GM12801 (cell line): ENCODE data around the gene PSEN1.

Experiments
- CTCF ChIP-seq: IDR thresholded peaks from one replicate; pipeline ENCODE4 v1.5.1; 2011; ENCODE audit warnings: control low read depth; ENCODE audit not compliant: insufficient read length; ENCODE audit errors: extremely low read depth

The PSEN1 gene

GRCh38 chr14:73252491-73253322 lies 116.4 kb downstream of the PSEN1 start:
- no peak for TF ChIP-seq CTCF

DNA sequence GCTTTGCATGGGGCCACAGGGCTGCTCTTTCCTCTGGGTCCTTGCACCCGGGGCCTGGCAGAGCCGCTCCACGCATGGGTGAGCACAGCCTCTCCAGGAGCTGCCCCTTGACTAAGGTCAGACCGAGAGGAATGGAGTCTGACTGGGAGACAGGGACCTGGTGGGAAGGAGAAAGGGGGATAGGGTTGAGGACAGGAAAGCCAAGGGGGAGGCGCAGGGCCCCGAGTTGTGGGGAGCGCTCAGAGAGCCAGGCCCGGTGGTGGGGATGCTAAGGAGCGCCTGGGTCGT lies 117.0 kb downstream of the PSEN1 start:
- TF ChIP-seq CTCF = no peak

DNA sequence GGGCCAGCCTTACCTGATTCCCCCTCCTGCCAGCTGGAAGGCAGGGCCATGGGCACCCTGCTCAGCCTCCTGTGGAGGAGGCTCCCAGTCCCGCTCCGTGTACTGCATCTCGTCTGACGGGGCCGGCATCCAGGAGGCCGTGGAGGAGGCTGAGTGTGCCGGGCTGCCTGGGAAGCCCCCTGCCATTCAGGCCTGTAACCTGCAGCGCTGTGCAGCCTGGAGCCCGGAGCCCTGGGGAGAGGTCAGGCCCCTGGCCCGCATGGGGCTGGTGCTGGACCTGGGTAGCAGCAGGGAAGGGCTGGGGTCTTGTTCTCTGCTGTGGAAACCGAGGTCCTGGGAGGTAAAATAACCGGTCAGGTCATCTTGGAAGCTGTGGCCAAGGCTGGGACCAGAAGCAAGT lies 117.4 kb downstream of the PSEN1 start:
- TF ChIP-seq CTCF = no peak

DNA sequence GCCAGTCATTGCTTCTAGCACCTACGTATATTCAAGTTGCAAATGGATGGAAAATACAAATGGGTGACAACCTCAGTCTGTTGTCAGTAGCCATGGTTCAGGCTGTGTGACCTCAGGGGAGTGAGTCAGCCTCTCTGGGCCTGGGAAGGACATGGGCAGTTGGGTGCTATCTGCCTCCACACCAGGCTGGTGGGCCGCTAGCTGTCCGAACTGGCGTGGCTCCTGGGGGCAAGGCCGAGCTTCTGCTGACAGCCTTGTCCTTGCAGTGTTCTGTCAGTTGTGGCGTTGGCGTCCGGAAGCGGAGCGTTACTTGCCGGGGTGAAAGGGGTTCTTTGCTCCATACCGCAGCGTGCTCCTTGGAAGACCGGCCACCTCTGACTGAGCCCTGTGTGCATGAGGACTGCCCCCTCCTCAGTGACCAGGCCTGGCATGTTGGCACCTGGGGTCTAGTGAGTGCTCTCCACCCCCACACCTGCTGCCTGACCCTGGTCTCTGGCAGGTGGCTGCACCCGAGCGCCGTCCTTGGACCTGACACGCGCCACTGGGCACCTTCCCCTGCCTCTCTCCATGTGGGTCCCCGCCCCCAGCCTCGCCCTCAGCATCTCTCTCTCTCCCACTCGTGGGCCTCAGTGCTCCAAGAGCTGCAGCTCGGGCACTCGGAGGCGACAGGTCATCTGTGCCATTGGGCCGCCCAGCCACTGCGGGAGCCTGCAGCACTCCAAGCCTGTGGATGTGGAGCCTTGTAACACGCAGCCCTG lies 118.1 kb downstream of the PSEN1 start:
- no peak for TF ChIP-seq CTCF

DNA sequence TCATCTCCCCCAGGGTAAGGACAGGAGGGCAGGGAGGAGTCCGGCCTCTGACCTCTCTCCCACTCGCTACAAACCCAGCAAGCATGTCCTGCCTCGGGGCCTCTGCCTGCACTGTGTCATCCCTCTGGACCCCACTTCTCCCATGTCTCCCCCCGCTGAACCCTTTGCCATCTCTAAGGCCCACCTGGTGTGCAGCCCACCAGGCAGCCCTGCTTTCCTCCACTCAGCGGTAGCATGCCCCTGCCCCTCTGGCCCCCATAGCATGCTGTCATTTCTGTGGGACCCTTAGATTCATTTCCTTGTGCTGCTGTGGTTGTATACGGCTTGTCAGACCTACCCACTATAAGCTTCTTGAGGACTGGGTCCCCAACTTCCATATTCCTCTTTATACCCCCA lies 118.7 kb downstream of the PSEN1 start:
- no peak for TF ChIP-seq CTCF

DNA sequence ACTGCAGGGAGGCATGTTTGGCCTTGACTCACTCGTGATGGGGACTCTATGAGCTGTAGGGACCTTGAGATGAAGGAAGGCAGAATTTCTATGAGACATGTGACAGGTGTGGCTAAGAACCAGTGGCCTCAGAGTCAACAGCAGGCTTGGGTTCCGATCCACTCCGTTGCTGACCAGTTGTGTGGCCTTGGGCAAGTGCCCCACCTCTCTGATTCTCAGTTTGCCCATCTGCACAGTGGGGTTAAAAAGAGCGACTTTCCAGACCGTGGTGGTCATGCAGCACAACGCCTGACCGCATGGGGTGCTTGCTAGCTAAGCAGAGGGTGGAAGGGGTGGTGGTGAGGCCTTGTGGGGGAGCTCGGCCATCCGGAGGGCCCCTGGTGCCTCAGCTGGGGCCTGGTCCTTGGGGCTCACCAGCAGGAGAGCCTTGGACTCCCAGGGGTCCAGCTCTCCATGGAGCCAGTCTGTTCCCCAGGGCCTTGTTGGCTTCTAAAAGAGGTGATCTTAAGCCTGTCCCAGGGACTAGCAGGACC lies 119.5 kb downstream of the PSEN1 start:
- TF ChIP-seq CTCF = no peak

DNA sequence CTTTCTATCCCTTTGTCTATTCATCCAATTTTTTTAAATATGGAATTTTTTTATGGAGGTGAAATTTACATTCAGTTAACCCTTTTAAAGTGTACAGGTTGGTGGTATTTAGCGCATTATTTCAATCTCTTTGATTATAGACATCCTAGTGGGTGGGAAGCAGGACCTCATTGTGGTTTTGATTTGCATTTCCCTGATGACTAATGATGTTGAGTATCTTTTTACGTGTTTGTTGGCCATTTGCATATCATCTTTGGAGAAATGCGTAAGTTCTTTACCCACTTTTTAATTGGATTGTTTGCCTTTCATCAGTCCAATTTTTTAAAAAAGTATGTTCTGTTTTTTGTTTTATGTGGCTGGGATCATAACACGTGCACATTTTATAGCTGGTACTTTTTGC lies 121.8 kb downstream of the PSEN1 start:
- TF ChIP-seq CTCF = no peak
